Neural progenitor cell (in vitro differentiated cells): ENCODE data around the gene ATP2A3. TPM values are rescaled to one million over a fixed set of nuclear protein-coding genes. Genes with fewer than 3 reads are reported as not detected.

Experiments
- DNase-seq: peaks from one replicate; pipeline ENCODE4 v3.0.0-alpha.2; 2016; ENCODE audit warnings: low spot score
- H2AFZ ChIP-seq: fragments of 200-600 bp; sonication (generic); replicated peaks from 2 replicates; pipeline ENCODE4 v1.6.1; 2016; ENCODE audit warnings: antibody characterized with exemption
- H3F3A ChIP-seq: fragments of 200-600 bp; sonication (generic); 2 replicates; pipeline ENCODE4 v1.6.1; 2016; ENCODE audit warnings: antibody characterized with exemption, low read depth
- H3K27ac ChIP-seq: fragments of 200-600 bp; sonication (generic); 2 replicates; pipeline ENCODE4 v1.5.1; 2016; ENCODE audit warnings: mild to moderate bottlenecking
- H3K27me3 ChIP-seq: fragments of 200-600 bp; sonication (generic); 2 replicates; pipeline ENCODE4 v1.6.1; 2016; ENCODE audit warnings: mild to moderate bottlenecking, moderate library complexity
- H3K36me3 ChIP-seq: fragments of 200-600 bp; sonication (generic); 2 replicates; pipeline ENCODE4 v1.5.1; 2016
- H3K4me1 ChIP-seq: fragments of 200-600 bp; sonication (generic); 2 replicates; pipeline ENCODE4 v1.6.1; 2016; ENCODE audit warnings: mixed run types
- H3K4me2 ChIP-seq: fragments of 200-600 bp; sonication (generic); 2 replicates; pipeline ENCODE4 v1.6.1; 2016
- H3K4me3 ChIP-seq: fragments of 200-600 bp; sonication (generic); 2 replicates; pipeline ENCODE4 v1.5.1; 2016
- H3K79me2 ChIP-seq: fragments of 200-600 bp; sonication (generic); 2 replicates; pipeline ENCODE4 v1.6.1; 2016; ENCODE audit warnings: low read depth
- H3K9ac ChIP-seq: fragments of 200-600 bp; sonication (generic); 2 replicates; pipeline ENCODE4 v1.6.1; 2016
- H3K9me3 ChIP-seq: fragments of 200-600 bp; sonication (generic); 2 replicates; pipeline ENCODE4 v1.5.1; 2016; ENCODE audit warnings: low read depth
- H4K20me1 ChIP-seq: fragments of 200-600 bp; sonication (generic); 2 replicates; pipeline ENCODE4 v1.6.1; 2016; ENCODE audit warnings: low read depth
- H3K27ac Mint-ChIP-seq: 3 replicates; pipeline ENCODE4 v1.8.0; 2021; ENCODE audit warnings: mixed read lengths
- H3K27me3 Mint-ChIP-seq: 2 replicates; pipeline ENCODE4 v1.8.0; 2022; ENCODE audit warnings: low read depth, mild to moderate bottlenecking, inconsistent platforms, moderate library complexity, mixed read lengths; ENCODE audit not compliant: insufficient read depth
- H3K36me3 Mint-ChIP-seq: 3 replicates; pipeline ENCODE4 v1.8.0; 2021; ENCODE audit warnings: mixed read lengths
- H3K4me1 Mint-ChIP-seq: 3 replicates; pipeline ENCODE4 v1.8.0; 2021; ENCODE audit warnings: mixed read lengths
- H3K4me3 Mint-ChIP-seq: 3 replicates; pipeline ENCODE4 v1.8.0; 2021; ENCODE audit warnings: mild to moderate bottlenecking, moderate library complexity, mixed read lengths
- H3K9me3 Mint-ChIP-seq: 3 replicates; pipeline ENCODE4 v1.8.0; 2020; ENCODE audit warnings: mixed read lengths
- EZH2 ChIP-seq: fragments of 200-600 bp; sonication (generic); IDR thresholded peaks from 2 replicates; pipeline ENCODE4 v1.6.1; 2017; ENCODE audit warnings: antibody characterized with exemption, mild to moderate bottlenecking, moderate library complexity
- EZH2phosphoT487 ChIP-seq: fragments of 200-600 bp; sonication (generic); IDR thresholded peaks from 2 replicates; pipeline ENCODE4 v1.6.1; 2017; ENCODE audit warnings: antibody characterized with exemption
- total RNA-seq: library from RNA; depleted of rRNA; stranded (reverse); fragments of >200 nt; gene quantifications from 2 replicates; pipeline ENCODE4 v1.2.3, GENCODE V29; 2015; ENCODE audit warnings: low replicate concordance
- TF ChIP-seq, protein P1 (sequence below): fragments of 200-600 bp; sonication (generic); IDR thresholded peaks from 2 replicates; pipeline ENCODE4 v1.5.1; 2017; ENCODE audit warnings: antibody characterized with exemption, mild to moderate bottlenecking

The ATP2A3 gene
- total RNA-seq, 1 donor from 2014 or later, result 0.65 TPM

DNA sequence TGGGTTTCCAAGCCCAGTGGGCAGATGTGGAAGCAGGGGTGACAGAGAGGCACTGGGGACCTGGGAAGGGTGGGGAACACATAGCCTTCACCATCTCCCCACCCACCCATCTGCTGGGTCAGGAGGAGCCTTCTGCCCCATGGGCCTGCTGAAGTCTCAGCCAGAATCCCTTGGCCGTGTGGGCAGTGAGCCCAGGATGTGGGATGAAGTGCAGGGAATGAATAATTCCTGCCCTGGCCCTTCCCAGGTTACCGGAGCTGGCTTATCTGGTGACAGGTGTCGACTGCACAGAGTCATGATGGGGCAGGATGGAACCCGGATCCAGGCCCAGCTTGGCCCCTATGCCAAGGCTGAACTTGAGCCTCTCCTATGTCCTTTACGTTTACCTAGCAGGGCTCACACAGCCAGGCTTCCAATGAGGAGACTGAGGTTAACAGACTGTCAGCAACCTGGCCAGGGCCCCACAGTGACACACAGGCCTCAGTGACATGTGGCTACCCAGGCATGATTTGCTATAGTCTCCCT lies 17.5 kb downstream of the ATP2A3 start:
- no peaks in the 10 kb centered on the region for H3K4me1 ChIP-seq
- no peaks in the 10 kb centered on the region for H3K9me3 Mint-ChIP-seq
- no peaks in the 10 kb centered on the region for H4K20me1 ChIP-seq
- no peaks in the 10 kb centered on the region for H3K79me2 ChIP-seq
- H3F3A ChIP-seq, result peaks cover 6% of the 10 kb centered on the region
- H3K4me2 ChIP-seq, result no peak overlapping the region
- no peak overlapping the region for H3K4me3 Mint-ChIP-seq
- H2AFZ ChIP-seq, result no peak overlapping the region
- DNase-seq, result no peak
- TF ChIP-seq, protein P1, sequence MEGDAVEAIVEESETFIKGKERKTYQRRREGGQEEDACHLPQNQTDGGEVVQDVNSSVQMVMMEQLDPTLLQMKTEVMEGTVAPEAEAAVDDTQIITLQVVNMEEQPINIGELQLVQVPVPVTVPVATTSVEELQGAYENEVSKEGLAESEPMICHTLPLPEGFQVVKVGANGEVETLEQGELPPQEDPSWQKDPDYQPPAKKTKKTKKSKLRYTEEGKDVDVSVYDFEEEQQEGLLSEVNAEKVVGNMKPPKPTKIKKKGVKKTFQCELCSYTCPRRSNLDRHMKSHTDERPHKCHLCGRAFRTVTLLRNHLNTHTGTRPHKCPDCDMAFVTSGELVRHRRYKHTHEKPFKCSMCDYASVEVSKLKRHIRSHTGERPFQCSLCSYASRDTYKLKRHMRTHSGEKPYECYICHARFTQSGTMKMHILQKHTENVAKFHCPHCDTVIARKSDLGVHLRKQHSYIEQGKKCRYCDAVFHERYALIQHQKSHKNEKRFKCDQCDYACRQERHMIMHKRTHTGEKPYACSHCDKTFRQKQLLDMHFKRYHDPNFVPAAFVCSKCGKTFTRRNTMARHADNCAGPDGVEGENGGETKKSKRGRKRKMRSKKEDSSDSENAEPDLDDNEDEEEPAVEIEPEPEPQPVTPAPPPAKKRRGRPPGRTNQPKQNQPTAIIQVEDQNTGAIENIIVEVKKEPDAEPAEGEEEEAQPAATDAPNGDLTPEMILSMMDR, result no peak
- TF ChIP-seq EZH2, result no peak
- no peak for TF ChIP-seq EZH2phosphoT487
- H3K27me3 ChIP-seq, result peaks cover 13% of the 10 kb centered on the region
- no peak overlapping the region for H3K9ac ChIP-seq
- no peak overlapping the region for H3K27ac ChIP-seq
- H3K27ac Mint-ChIP-seq, result no peak overlapping the region
- no peaks in the 10 kb centered on the region for H3K36me3 Mint-ChIP-seq
- H3K4me1 Mint-ChIP-seq, result peaks cover 12% of the 10 kb centered on the region
- peaks cover 8% of the 10 kb centered on the region for H3K27me3 Mint-ChIP-seq
- H3K4me3 ChIP-seq, result no peak overlapping the region
- no peaks in the 10 kb centered on the region for H3K36me3 ChIP-seq
- H3K9me3 ChIP-seq, result no peaks in the 10 kb centered on the region

DNA sequence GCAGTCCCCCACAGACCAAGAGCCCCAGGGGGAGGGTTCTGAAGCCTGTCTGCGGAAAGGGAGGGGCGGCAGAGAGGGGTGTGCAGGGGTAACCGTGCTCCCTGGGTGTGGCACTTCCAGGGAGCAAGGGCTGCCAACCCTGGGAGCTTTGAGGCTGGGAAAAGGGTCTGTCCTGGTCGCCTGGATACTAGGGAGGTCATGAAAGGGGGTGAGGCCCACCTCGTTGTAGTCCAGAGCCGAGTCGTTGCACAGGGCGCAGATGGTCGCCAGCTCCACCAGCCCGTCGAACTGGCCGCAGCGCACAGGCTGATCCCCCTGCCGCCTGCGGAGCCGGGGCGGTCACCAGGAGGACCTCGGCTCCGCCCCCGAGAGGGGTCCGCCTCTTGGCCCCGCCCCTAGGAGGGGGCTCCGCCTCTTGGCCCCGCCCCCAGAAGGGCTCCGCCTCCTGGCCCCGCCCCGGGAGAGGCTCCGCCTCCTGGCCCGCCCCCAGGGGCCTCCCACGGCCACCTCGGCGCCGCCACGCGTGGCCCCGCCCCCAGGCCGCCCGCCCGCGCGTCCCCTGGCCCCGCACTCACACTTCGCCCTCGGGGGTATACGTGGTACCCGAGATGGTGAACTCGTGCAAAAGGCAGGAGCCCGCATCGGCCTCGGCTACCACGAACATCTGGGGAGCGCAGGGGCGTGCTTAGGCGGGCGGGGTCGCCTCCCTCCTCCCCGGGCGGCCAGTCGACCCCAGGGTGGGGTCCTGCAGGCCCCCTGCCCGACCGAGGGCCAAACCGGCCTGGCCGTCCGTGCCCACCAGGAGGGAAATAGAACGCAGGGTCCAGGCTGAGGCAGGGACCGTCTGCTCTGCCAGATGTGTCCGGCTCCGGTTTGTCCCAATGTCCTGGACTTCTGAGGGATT lies 19.5 kb downstream of the ATP2A3 start:
- no peak overlapping the region for H3K27ac Mint-ChIP-seq
- peaks cover 8% of the 10 kb centered on the region for H3K27me3 Mint-ChIP-seq
- Histone ChIP-seq H3K27me3 (peaks cover 13% of the 10 kb centered on the region), H3K27ac (no peak overlapping the region), H2AFZ (peak overlapping the region; percentile 93), H3K79me2 (no peaks in the 10 kb centered on the region), H3K36me3 (no peaks in the 10 kb centered on the region), H4K20me1 (no peaks in the 10 kb centered on the region), H3K4me2 (peak overlapping the region; percentile 78), H3K4me3 (peak overlapping the region; percentile 60), H3K9me3 (no peaks in the 10 kb centered on the region), H3F3A (peaks cover 6% of the 10 kb centered on the region), H3K4me1 (no peaks in the 10 kb centered on the region), H3K9ac (no peak overlapping the region)
- peaks cover 12% of the 10 kb centered on the region for H3K4me1 Mint-ChIP-seq
- H3K4me3 Mint-ChIP-seq, result peak overlapping the region; percentile 63
- DNase-seq, result peak; percentile 97
- no peaks in the 10 kb centered on the region for H3K9me3 Mint-ChIP-seq
- TF ChIP-seq EZH2 (no peak), EZH2phosphoT487 (no peak)
- TF ChIP-seq, protein P1, result no peak
- no peaks in the 10 kb centered on the region for H3K36me3 Mint-ChIP-seq

DNA sequence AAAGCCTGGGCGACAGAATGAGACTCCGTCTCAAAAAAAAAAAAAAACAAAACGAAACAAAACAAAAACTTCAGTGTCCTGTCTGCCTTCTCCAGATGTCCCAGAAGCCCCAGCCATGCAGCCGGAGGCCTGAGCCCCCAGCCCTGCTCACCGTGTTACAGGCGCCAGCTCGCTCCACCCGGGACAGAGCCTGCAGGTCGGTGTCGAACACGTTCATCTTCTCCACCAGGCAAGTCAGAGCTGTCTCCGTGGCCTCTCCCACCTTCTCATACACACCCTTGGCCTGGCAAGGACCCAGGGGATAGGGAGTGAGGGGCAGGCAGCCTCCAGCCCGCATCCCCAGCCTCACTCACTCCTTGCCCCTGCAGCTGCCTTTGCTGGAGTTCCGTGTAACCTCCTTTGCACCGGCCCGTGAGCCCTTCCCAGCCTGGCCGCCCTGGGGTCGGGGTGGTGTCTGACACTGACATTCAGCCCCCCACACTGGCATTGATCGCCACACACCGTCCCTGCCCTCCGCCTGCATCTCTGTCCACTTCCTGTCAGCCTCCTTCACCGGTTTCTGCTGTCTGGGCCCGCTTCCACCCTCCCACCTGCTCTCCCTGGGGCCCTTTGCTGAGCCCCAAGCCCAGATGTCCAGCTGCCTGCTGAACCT lies 20.9 kb downstream of the ATP2A3 start:
- Mint-ChIP-seq H3K4me1 (peaks cover 12% of the 10 kb centered on the region), H3K4me3 (peak overlapping the region; percentile 38), H3K36me3 (no peaks in the 10 kb centered on the region), H3K27ac (no peak overlapping the region), H3K27me3 (peaks cover 8% of the 10 kb centered on the region), H3K9me3 (no peaks in the 10 kb centered on the region)
- no peak for DNase-seq
- no peaks in the 10 kb centered on the region for H3K4me1 ChIP-seq
- H3K4me3 ChIP-seq, result no peak overlapping the region
- H3K79me2 ChIP-seq, result no peaks in the 10 kb centered on the region
- no peaks in the 10 kb centered on the region for H4K20me1 ChIP-seq
- H3K4me2 ChIP-seq, result no peak overlapping the region
- no peaks in the 10 kb centered on the region for H3K9me3 ChIP-seq
- H3K27ac ChIP-seq, result no peak overlapping the region
- H3K27me3 ChIP-seq, result peaks cover 13% of the 10 kb centered on the region
- TF ChIP-seq EZH2phosphoT487 (no peak), EZH2 (no peak)
- TF ChIP-seq, protein P1, result no peak
- no peak overlapping the region for H2AFZ ChIP-seq
- no peaks in the 10 kb centered on the region for H3K36me3 ChIP-seq
- H3F3A ChIP-seq, result peaks cover 6% of the 10 kb centered on the region
- H3K9ac ChIP-seq, result no peak overlapping the region
